Glutamatergic neuron (in vitro differentiated cells): ENCODE measurements around the gene RIC3. TPM values are rescaled to one million over a fixed set of nuclear protein-coding genes. Genes with fewer than 3 reads are reported as not detected.

Source experiments
- DNase-seq: peaks from one replicate; pipeline ENCODE4 v3.0.0; 2022
- H3K27ac Mint-ChIP-seq: one replicate; pipeline ENCODE4 v1.8.0; 2020; ENCODE audit warnings: mild to moderate bottlenecking, mixed read lengths, inconsistent platforms; ENCODE audit not compliant: unreplicated experiment
- H3K27me3 Mint-ChIP-seq: one replicate; pipeline ENCODE4 v1.8.0; 2020; ENCODE audit warnings: mild to moderate bottlenecking, moderate library complexity, mixed read lengths, inconsistent platforms; ENCODE audit not compliant: unreplicated experiment
- H3K36me3 Mint-ChIP-seq: one replicate; pipeline ENCODE4 v1.8.0; 2020; ENCODE audit warnings: mild to moderate bottlenecking, mixed read lengths, inconsistent platforms; ENCODE audit not compliant: unreplicated experiment
- H3K4me1 Mint-ChIP-seq: one replicate; pipeline ENCODE4 v1.8.0; 2020; ENCODE audit warnings: mild to moderate bottlenecking, low read depth, mixed read lengths, inconsistent platforms; ENCODE audit not compliant: unreplicated experiment
- H3K4me3 Mint-ChIP-seq: one replicate; pipeline ENCODE4 v1.8.0; 2020; ENCODE audit warnings: mild to moderate bottlenecking, mixed read lengths, inconsistent platforms; ENCODE audit not compliant: unreplicated experiment
- H3K9me3 Mint-ChIP-seq: one replicate; pipeline ENCODE4 v1.8.0; 2020; ENCODE audit warnings: mild to moderate bottlenecking, moderate library complexity, mixed read lengths, inconsistent platforms; ENCODE audit not compliant: unreplicated experiment
- total RNA-seq: library from RNA; stranded (reverse); fragmentation: NEBNext Ultra II Directional; extraction: Animal tissue kit (Norgen Biotek cat#: 25700); gene quantifications from one replicate; pipeline ENCODE4 v1.2.1, GENCODE V29; 2021; ENCODE audit not compliant: unreplicated experiment
- TF ChIP-seq, protein P1 (sequence below): fragments of 200-600 bp; sonication (generic); IDR thresholded peaks from one replicate; pipeline ENCODE4 v1.5.0; 2021; ENCODE audit not compliant: partially characterized antibody, unreplicated experiment

The RIC3 gene
- total RNA-seq, 1 donor from 2014 or later: 34.4 TPM

- TF ChIP-seq, protein P1, sequence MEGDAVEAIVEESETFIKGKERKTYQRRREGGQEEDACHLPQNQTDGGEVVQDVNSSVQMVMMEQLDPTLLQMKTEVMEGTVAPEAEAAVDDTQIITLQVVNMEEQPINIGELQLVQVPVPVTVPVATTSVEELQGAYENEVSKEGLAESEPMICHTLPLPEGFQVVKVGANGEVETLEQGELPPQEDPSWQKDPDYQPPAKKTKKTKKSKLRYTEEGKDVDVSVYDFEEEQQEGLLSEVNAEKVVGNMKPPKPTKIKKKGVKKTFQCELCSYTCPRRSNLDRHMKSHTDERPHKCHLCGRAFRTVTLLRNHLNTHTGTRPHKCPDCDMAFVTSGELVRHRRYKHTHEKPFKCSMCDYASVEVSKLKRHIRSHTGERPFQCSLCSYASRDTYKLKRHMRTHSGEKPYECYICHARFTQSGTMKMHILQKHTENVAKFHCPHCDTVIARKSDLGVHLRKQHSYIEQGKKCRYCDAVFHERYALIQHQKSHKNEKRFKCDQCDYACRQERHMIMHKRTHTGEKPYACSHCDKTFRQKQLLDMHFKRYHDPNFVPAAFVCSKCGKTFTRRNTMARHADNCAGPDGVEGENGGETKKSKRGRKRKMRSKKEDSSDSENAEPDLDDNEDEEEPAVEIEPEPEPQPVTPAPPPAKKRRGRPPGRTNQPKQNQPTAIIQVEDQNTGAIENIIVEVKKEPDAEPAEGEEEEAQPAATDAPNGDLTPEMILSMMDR: peak; percentile 44
- no peaks in the 10 kb centered on the region for H3K9me3 Mint-ChIP-seq
- H3K27me3 Mint-ChIP-seq: peaks cover 2% of the 10 kb centered on the region
- H3K4me3 Mint-ChIP-seq: no peak overlapping the region
- H3K36me3 Mint-ChIP-seq: no peaks in the 10 kb centered on the region
- H3K27ac Mint-ChIP-seq: no peak overlapping the region
- no peaks in the 10 kb centered on the region for H3K4me1 Mint-ChIP-seq
- DNase-seq: no peak
Measured at GRCh38 chr11:8209208-8209807, 40.5 kb upstream of the RIC3 start.

- peaks cover 4% of the 10 kb centered on the region for H3K9me3 Mint-ChIP-seq
- no peak overlapping the region for H3K27ac Mint-ChIP-seq
- no peaks in the 10 kb centered on the region for H3K4me1 Mint-ChIP-seq
- TF ChIP-seq, protein P1: no peak
- no peaks in the 10 kb centered on the region for H3K36me3 Mint-ChIP-seq
- no peaks in the 10 kb centered on the region for H3K27me3 Mint-ChIP-seq
- H3K4me3 Mint-ChIP-seq: no peak overlapping the region
- DNase-seq: no peak
Measured at GRCh38 chr11:8207080-8208000, 38.5 kb upstream of the RIC3 start.

DNA sequence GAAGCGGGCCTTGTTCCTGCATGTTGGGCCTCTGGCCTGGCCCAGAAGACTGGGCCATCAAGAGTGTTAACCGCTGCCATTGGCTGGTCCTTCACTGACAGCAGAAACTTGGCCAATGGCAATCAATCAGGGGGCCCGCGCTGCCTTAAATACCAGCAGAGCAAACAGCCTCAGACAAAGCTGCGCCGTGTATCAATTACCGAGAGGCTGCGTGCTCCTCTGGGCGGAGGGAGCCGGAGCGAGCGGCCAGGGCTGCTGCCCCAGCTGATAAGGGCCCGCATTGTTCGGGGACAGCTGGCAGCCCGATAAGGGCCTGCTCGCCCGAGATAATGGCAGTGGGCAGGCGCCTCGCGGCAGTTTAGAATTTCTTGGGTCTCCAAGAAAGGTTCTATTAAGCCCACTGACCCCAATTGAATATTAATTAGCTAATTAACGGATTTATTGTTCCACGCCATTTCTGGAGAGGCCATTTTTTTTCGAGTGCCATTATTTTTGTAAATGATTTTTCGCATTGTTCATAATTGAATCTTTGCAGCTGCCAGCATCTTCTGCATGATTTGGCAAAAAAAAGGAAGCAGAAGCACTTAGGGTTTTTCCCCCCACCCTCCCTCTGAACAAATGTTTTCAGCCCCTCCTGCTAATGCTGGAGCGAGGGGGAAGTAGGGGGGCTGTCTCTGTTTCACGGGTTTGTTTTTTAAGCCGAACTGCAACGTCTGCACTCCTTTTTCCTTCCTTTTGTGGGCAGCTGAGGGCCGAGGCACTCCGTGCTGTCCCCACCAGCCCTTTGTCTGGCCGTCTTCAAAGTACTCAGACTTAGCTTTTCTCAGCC is 37.6 kb upstream of the RIC3 start:
- Mint-ChIP-seq H3K4me1 (no peaks in the 10 kb centered on the region), H3K27ac (no peak overlapping the region), H3K9me3 (peaks cover 4% of the 10 kb centered on the region), H3K27me3 (no peaks in the 10 kb centered on the region), H3K36me3 (no peaks in the 10 kb centered on the region), H3K4me3 (no peak overlapping the region)
- no peak for DNase-seq
- TF ChIP-seq, protein P1: no peak

- TF ChIP-seq, protein P1: no peak
- no peaks in the 10 kb centered on the region for H3K36me3 Mint-ChIP-seq
- H3K4me3 Mint-ChIP-seq: no peak overlapping the region
- H3K9me3 Mint-ChIP-seq: peaks cover 4% of the 10 kb centered on the region
- no peaks in the 10 kb centered on the region for H3K27me3 Mint-ChIP-seq
- DNase-seq: no peak
- no peak overlapping the region for H3K27ac Mint-ChIP-seq
- H3K4me1 Mint-ChIP-seq: no peaks in the 10 kb centered on the region
Measured at GRCh38 chr11:8205566-8205965, 36.7 kb upstream of the RIC3 start.
